Bronchial epithelial cell (primary cell): ENCODE measurements around the gene SPACA9. TPM values are rescaled to one million over a fixed set of nuclear protein-coding genes. Genes with fewer than 3 reads are reported as not detected.

Experiments
- DNase-seq: peaks from one replicate; pipeline ENCODE4 v3.0.0-alpha.2; 2010; ENCODE audit warnings: low read depth
- FAIRE-seq: peaks from 2 replicates; lab custom pipeline; 2011; peaks lifted over from hg19 to GRCh38; lab: Jason Lieb, UNC
- H3K27me3 ChIP-seq: 2 replicates; pipeline ENCODE4 v1.5.1; 2011; ENCODE audit warnings: low read length; ENCODE audit not compliant: control insufficient read depth, insufficient read depth
- H3K36me3 ChIP-seq: 2 replicates; pipeline ENCODE4 v1.5.1; 2011; ENCODE audit warnings: low read length; ENCODE audit not compliant: control insufficient read depth, insufficient read depth
- H3K4me3 ChIP-seq: 2 replicates; pipeline ENCODE4 v1.5.1; 2011; ENCODE audit warnings: mild to moderate bottlenecking, low read depth, low read length, control low read depth
- CTCF ChIP-seq: IDR thresholded peaks from 2 replicates; pipeline ENCODE4 v1.5.1; 2011; ENCODE audit warnings: mild to moderate bottlenecking, moderate library complexity, low read length, control low read depth, inconsistent platforms; ENCODE audit not compliant: insufficient read depth, severe bottlenecking
- total RNA-seq: library from RNA; depleted of rRNA; stranded (reverse); fragments of >200 nt; gene quantifications from 2 replicates; pipeline ENCODE4 v1.2.1, GENCODE V29; 2014

SPACA9 gene
- total RNA-seq, 1 donor from 2014 or later: 0.79 TPM

- Histone ChIP-seq H3K4me3 (no peak overlapping the region), H3K27me3 (no peaks in the 10 kb centered on the region), H3K36me3 (peaks cover 14% of the 10 kb centered on the region)
- DNase-seq: no peak
- TF ChIP-seq CTCF: no peak
- FAIRE-seq: no peak
These were observed 27.0 kb downstream of the SPACA9 start for GRCh38 chr9:132905726-132906125.

- H3K27me3 ChIP-seq: no peaks in the 10 kb centered on the region
- no peak overlapping the region for H3K4me3 ChIP-seq
- DNase-seq: no peak
- TF ChIP-seq CTCF: no peak
- H3K36me3 ChIP-seq: peaks cover 11% of the 10 kb centered on the region
- FAIRE-seq: no peak
These were observed 29.9 kb downstream of the SPACA9 start for GRCh38 chr9:132908635-132909034.

GRCh38 chr9:132909311-132909710 is 30.6 kb downstream of the SPACA9 start:
- no peaks in the 10 kb centered on the region for H3K27me3 ChIP-seq
- no peak for DNase-seq
- no peak for TF ChIP-seq CTCF
- no peak for FAIRE-seq
- H3K36me3 ChIP-seq: peaks cover 10% of the 10 kb centered on the region
- H3K4me3 ChIP-seq: no peak overlapping the region

GRCh38 chr9:132910376-132910775 is 31.7 kb downstream of the SPACA9 start:
- DNase-seq: peak; percentile 12
- H3K36me3 ChIP-seq: peaks cover 10% of the 10 kb centered on the region
- FAIRE-seq: no peak
- TF ChIP-seq CTCF: no peak
- no peak overlapping the region for H3K4me3 ChIP-seq
- no peaks in the 10 kb centered on the region for H3K27me3 ChIP-seq

- H3K4me3 ChIP-seq: no peak overlapping the region
- no peak for TF ChIP-seq CTCF
- peaks cover 9% of the 10 kb centered on the region for H3K36me3 ChIP-seq
- no peaks in the 10 kb centered on the region for H3K27me3 ChIP-seq
- FAIRE-seq (no peak), DNase-seq (no peak)
These were observed 33.4 kb downstream of the SPACA9 start for GRCh38 chr9:132912131-132912530.

- DNase-seq (no peak), FAIRE-seq (no peak)
- TF ChIP-seq CTCF: no peak
- no peak overlapping the region for H3K4me3 ChIP-seq
- no peaks in the 10 kb centered on the region for H3K27me3 ChIP-seq
- H3K36me3 ChIP-seq: peaks cover 8% of the 10 kb centered on the region
These were observed 36.2 kb downstream of the SPACA9 start for GRCh38 chr9:132914924-132915323.
